GM18873 (cell line): Measurements from ENCODE around the gene BPIFB4.
"Not testable (repeated sequence)": the region's sequence is repeated elsewhere in the genome, so short reads cannot be mapped to it uniquely, and the experiment has no call there.

Source experiments
- ATAC-seq: cut with Tn5 transposase; IDR thresholded peaks from one replicate; pipeline ENCODE4 v1.9.1; 2021; ENCODE audit warnings: mild to moderate bottlenecking, moderate library complexity, moderate number of reproducible peaks; ENCODE audit not compliant: unreplicated experiment, low FRiP score

BPIFB4 gene

DNA sequence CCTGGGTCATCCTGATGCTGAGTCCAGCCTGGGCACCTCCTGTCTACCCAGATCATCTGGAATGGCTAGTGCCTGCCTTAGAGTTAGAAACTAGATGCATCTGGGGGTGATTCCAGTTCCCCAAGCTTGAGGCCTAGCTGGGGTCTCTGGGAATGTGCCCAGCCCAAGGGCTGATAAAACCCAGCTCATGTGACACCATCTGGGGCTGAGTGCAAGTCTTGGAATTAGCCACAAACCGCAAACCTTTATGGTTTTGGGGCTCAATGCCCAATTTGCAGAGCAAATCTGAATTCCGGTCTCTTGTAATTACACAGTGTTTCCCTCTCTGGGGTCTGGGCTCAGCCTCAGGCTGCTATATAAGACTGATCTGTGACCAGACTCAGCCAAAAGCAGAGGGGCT lies at the start of gene BPIFB4:
Gene BPIFB4 (plus strand): TSS at position 385 of the 400 bp plus-strand sequence. CDS start 1,884 bp downstream, outside the sequence.
- no peak for ATAC-seq

DNA sequence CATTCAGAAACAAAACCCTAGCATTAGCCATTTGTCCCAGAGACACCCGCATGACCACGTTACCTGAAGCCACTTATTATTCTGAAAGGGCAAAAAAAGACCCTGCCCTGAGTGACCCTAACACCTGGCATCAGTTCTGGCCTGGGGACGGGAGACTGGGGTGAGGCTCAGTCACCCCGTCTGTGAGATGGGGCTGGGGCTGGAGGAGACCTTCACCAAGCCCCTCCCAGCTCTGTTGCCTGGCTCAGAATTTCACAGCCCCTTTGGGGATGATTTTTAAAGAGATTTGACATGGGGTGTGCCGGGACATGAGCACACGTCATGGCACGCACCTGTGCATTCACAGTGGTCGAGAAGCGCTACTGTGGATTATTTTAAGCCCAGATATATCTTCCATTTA lies 49.4 kb upstream of the BPIFB4 start:
- ATAC-seq = no peak

DNA sequence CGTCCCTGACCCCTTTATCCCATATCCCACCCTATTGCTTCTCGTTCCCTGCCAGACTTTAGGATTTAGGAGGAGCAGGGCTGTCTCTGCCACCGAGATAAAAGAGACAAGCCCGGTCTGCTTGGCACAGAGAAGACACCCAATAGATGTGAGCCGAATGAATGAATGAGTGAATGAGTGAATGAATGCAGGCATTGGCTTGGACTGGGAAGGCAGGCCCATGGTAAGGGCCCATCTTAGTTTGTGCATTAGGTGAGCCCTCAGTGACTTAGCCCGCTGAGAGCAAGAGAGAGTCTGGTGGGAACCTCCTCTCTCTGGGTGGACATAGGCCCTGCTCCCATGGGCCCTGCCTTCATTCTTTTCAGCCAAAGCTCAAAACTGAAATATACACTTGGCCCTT lies 48.9 kb upstream of the BPIFB4 start:
- no peak for ATAC-seq

DNA sequence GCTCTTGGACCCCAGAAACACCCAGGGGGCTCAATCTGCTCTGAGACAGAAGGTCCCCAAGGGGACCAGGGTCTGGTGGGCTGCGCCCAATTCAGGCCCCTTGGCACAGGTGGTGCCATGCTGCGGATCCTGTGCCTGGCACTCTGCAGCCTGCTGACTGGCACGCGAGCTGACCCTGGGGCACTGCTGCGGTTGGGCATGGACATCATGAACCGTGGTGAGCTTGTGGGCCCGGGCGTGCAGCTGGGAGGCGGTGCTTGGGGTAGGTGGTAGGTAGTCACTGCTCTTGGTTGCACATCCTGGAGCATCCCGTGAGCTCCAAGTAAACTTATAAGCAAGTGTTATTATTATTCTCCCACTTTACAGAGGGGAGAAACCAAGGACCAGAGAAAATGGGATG lies 47.9 kb upstream of the BPIFB4 start, which contains the start of gene BPIFB6:
Gene BPIFB6 (plus strand): TSS at position 118 of the 400 bp plus-strand sequence. CDS start 0 bp downstream, at position 118.
- no peak for ATAC-seq

DNA sequence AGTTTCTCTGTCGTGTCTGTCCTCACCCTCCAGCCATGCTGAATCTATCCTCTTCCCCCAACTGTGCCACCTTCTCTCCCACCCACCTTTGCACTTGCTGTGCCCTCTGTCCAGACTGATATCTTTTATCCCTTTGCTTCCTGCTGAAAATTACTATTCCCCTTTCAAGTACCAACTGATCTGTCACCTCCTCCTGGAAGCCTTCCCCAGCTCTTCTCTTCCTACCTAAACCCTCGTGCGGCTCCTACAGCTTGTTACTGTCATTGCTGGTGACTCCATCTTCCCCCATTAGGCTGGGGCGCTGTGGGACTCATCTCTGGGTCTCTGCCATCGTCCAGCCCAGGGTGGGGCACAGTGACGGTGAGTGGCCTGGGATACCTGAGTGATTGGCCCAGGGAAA lies 46.9 kb upstream of the BPIFB4 start:
- no peak for ATAC-seq

DNA sequence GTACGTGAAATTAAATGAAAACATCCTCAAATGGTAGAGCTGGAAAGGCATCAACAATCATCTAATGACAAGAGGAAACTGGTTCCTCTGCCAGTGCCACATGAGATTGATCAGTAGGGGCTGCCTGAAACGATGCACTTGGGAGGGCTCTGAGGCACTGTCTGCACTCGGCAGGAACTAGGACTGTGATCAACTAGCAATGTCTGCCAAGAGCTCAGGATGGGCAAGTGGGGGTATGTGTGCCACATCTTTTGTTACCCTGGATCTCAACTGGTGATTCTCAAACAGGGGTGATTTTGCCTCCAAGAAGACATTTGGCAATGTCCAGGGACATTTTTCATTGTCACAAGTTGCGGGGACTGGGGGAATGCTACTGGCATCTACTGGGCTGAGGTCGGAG lies 46.1 kb upstream of the BPIFB4 start:
- ATAC-seq = no peak

DNA sequence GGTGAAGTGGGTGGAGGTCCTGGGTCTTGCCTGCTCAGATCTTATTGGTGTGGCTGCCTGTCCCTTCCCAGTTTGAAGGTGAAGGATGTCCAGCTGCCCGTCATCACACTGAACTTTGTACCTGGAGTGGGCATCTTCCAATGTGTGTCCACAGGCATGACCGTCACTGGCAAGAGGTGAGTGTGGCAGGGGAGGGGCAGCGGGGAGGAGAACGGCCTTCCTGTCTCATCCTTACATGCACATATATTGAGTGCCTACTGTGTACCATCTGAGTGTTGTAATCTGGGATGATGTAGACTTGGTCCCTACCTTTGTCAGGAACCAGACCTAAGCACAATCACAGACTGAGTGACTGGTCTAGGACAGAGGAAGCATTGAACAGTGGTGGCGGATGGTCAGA lies 45.3 kb upstream of the BPIFB4 start:
- ATAC-seq = no peak

DNA sequence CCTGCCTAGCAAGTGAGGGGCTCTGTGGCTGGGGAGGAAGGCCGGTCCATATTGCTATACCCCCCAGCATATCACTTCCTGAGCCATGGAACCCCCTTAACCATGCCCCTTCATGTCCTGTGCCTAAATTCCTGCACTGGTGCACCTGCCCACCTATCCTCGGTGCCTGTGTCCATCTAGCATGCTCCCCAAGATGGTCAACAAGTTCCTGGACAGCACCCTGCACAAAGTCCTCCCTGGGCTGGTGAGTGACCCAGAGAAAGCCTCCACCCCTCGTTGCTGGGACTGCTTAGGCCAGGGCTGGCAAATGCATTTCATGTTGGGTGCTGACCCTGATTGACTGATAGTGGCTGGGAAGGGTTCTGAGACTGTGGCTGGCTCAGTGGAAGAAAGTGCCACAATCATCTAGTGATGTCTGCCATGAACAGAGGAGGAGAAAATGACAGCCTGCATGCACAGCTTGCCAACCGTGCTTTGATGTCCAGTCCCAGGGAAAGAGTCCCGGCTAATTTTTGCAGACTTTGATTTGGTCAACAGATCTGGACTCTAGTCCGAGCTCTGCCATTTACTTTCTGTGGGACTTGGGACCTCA lies 44.4 kb upstream of the BPIFB4 start:
- ATAC-seq = no peak

DNA sequence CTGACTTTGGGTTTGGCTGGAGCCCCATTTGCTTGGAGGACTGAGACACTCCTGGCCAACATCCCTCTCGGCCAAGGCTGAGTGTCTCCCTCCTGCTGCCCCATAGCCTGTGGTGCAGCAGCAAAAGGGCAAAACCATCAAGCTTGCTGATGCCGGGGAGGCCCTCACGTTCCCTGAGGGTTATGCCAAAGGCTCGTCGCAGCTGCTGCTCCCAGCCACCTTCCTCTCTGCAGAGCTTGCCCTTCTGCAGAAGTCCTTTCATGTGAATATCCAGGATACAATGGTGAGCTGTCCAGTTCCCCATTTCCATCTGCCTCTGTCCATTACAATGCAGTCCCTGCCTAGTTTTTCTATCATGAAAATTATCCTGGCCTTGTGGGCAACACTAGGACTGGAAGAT lies 42.0 kb upstream of the BPIFB4 start:
- no peak for ATAC-seq

DNA sequence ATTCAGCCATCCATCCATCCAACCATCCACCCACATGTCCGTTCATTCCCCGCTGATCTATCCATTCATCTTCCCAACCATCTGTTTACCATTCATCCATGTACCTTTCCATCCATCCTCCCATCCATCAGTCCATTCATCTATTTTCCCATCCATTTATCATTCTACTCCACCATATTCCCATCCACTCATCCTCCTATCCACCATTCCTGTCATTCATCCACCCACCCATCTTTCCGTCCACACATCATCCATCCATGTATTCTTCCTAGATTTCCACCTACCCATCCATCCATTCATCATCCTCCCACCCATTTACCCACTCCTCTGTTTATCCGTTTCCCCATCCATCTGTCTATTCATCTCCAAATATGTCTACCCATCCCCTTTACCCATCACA lies 41.2 kb upstream of the BPIFB4 start:
- ATAC-seq = no peak

DNA sequence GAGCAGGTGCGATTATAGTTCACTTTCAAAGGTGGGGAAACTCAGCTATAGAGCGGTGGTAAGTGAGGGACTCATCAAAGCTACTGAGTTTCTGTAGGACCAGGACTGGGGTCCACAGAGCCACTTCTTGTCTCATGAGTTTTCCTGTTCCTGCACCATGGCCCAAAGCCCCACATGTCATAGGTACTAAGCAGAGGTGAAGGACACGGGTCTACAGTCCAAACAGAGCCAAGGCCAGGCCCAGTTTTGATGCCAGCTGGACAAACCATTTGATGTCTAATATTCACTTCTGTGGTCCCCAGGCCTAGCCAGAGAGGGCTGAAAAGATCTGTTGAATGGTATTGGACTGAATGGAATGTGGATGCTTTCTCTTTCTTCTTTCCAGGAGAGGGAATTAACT lies 37.0 kb upstream of the BPIFB4 start:
- ATAC-seq = no peak

DNA sequence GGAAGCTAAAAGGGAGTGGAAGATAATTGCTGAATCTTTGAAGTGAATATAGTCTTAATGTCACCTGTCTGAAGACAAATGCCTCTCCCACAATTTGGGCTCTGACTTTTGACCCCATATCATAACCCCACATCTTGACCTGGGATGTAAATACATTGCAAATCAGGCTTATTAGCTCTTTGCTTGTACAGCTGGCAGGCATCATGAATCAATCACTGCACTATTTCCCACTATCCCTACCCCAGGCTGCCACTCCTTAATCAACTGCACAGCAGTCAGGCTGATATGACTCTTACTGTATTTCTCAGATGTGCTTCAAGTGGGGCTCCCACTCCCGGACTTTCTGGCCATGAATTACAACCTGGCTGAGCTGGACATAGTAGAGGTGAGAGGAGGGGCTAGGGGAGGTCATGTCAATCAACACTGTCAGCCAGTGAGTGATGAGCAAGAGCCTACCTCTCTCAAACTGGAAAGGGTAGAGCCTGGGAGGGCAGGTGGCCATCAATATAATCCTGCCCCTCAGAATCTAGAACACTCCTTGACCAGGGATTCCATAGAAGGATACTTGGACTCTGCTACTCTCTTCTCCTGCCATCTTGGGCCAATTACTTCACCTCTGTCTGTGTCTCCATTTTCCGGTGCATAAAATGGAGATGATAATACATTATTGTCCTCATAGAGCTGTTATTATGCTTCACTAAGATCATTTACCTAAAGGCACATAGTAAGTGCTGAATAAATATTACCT lies 36.3 kb upstream of the BPIFB4 start:
- no peak for ATAC-seq

DNA sequence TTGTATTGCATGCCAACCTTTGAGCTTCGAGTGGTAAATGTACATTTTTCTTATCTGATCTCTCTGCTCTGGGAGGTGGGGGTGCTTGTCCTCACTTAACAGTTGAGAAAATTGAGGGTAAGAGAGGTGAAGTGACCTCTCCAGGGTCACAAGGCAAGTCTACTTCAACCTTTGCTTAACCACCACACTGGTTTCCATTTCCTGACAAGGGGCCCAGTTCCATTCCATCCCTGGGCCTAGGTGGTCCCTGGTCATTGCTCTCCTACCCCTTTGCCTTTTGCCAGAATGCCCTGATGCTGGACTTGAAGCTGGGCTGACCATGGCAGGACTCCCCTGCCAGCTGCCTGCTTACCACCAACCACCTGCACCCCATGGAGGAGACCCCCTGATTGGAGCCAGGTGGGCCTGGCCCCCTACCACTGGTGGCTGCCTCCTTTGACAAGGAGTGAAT lies 35.7 kb upstream of the BPIFB4 start:
- no peak for ATAC-seq

DNA sequence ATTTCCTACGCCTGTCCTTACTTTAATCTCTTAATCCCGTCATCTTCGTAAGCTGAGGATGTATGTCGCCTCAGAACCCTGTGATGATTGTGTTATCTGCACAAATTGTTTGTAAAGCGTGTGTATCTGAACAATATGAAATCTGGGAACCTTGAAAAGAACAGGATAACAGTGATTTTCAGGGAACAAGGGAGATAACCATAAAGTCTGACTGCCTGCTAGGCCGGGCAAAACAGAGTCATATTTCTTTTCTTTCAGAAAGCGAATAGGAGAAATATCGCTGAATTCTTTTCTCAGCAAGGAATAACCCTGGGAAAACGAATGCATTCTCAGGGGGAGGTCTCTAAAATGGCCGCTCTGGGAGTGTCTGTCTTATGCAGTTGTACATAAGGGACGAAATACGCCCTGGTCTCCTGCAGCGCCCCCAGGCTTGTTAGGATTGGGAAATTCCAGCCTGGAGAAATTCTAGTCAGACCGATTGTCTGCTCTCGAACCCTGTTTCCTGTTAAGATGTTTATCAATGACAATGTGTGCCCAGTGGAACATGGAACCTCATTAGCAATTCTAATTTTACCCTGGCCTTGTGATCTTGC lies 34.2 kb upstream of the BPIFB4 start:
- not testable (repeated sequence) for ATAC-seq

DNA sequence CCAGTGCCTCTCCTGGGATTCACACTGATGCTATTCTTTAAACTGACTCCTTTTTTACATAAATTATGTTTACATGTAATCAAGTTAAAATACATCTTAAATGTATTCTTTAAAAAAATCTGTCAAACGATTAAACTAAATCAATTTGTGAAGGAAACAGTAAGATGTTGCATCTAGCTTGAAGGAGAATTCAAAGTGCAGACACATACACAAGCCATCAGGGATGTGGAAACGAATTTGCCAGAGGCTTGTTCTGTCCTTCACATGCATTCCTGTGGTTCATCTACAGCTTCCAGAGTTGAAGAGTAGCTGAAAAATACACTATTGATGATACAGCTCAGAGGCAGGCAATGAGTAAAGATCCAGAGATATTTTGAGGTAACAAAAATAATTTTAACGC lies 33.0 kb upstream of the BPIFB4 start:
- no peak for ATAC-seq

DNA sequence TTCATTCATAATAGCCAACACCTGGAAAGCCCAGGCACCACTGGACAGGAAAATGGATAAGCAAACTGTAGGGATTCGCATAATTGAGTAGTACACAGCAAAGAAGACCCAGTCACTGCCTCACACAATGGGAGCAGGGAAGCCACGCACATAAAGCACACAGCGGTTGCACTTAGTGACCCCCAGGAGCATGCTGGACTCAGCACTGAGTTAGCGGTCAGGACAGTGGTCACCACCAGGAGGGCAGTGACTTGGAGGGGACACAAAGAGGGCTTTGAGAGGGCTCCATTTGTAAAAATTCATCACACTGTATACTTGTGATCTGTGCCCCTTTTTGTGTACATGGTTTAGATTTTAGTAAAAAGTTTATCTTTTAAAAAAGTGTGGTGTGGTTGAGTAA lies 28.1 kb upstream of the BPIFB4 start:
- ATAC-seq = no peak

DNA sequence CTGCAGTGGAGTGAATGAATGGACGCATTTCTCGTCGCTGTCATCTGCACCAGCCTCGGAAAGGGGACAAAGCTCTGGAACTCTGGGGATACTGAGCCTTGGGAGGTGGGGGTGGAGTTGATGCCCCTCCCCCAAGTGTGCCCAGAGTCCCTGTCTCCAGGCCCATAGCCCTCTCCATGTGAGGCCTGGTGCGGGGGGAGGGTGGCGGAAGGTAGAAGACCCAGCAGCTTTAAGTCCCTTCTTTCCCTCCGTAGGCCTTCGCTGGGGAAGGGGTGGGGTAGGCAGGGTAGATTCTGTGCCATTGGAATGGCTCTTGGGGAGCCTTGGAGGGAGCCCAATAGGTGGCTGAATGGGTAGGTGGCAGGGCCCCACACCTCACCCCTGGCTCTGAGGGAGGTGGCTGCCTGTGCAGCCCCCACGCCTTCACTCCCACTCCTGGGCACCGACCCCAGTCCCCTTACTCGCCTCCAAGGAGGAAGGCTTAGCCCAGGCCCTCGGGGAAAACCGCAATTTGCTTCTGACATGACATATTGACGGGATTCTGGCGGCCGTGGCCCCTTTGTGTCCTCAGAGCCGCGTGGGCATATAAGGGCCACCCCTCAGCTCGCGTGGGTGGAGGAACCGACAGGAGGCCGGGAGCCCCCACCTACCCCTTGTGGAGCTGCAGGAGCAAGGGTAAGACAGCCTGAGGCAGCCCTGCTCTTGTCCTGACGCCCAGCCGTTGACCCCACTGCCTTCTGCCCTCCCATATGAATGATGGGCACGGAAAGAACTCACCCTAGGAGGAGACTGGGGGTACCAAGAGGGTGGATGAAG lies 25.9 kb upstream of the BPIFB4 start, which contains the start of gene BPIFB3:
Gene BPIFB3 (plus strand): TSS at position 613 of the 816 bp plus-strand sequence. CDS start 1,533 bp downstream, outside the sequence.
- ATAC-seq = no peak

DNA sequence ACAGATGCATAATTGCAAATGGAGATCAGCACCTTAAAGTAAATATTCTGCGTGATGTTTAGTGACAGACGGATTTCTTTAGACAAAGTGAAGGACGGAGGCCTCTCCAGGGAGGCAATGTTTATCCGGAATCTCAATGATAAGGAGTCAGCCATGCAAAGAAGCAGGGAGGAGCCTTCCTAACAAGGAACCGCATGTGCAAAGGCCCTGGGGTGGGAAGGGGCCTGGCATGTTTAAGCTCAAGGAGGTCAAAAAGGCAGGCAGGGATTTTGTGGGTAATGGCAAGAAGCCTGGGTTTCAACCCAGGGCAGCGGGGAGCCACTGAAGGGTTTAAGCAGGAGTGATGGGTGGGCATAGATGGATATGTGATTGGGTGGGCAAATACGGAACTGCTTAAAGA lies 25.1 kb upstream of the BPIFB4 start:
- ATAC-seq = no peak

DNA sequence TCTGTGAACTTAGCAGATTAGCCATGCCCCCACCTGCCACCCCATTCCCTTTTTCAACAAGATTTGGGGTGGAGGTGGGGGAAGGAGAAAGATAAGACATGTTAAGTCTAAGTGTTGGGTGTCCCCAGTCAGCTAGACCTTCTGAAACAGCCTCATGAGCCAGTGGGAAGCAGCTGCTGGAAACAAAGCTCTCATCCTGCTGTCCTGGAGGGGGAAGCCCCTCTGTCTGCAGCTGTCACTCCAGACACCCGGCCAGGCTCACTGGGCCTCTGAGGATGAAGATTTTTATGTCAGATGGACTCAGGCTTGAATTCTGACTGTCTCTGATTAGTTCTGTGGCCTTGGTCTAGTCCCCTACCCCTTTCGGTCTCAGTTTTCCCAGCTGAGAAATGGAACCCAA lies 24.7 kb upstream of the BPIFB4 start:
- ATAC-seq = no peak

DNA sequence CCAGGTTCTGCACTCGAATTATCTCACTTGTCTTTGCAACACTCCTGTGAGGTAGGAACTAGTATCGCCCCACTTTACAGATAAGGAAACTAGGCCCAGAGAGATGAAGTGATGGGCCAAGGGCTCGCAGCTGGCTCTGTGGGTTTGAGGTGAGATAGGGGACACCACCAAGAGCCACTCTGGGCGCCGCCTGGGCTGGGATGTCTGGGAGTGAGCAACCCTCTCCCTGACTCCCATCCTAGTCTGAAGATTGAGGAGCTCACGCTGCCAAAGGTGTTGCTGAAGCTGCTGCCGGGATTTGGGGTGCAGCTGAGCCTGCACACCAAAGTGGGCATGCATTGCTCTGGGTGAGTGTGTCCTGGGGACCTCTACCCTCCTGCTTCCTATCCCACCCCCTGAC lies 20.3 kb upstream of the BPIFB4 start:
- no peak for ATAC-seq
